Measurements from ENCODE around the gene JAZF1.

DNA sequence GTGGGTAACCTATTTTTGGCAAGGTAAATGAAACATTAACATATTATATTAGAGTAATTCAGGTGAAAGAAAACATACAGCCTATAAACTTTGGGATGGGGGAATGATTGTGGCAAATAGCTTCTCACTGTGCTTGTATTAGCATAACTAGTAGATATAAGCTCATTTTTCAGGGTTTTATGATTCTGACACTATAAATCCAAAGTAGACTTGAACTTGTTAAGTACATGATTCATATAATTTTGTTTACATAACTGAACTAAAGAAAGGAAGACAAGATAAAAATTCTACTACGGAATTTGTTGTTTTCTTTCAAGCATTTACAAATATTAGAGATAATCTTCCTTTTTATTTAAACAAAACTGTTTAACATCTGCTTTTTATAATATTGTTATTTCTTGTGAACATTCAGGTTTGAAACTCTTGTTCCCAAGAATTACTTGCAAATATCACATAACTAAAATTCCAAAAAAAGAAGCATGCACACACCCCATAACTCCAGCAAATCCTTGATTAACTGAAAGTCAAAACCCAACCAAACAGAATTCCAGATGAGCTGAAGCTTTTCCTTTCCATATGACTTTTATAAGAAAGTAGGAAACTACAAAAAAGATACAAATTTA is 142.3 kb downstream of the JAZF1 start:
- TF ChIP-seq, protein P1, sequence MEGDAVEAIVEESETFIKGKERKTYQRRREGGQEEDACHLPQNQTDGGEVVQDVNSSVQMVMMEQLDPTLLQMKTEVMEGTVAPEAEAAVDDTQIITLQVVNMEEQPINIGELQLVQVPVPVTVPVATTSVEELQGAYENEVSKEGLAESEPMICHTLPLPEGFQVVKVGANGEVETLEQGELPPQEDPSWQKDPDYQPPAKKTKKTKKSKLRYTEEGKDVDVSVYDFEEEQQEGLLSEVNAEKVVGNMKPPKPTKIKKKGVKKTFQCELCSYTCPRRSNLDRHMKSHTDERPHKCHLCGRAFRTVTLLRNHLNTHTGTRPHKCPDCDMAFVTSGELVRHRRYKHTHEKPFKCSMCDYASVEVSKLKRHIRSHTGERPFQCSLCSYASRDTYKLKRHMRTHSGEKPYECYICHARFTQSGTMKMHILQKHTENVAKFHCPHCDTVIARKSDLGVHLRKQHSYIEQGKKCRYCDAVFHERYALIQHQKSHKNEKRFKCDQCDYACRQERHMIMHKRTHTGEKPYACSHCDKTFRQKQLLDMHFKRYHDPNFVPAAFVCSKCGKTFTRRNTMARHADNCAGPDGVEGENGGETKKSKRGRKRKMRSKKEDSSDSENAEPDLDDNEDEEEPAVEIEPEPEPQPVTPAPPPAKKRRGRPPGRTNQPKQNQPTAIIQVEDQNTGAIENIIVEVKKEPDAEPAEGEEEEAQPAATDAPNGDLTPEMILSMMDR (IDR thresholded peaks at IDR 0.05; ENCODE audit: low read depth, low read length, poor library complexity, severe bottlenecking): no peak
- no peak for TF ChIP-seq EZH2phosphoT487 (IDR thresholded peaks at IDR 0.05; ENCODE audit: borderline replicate concordance, low read length)

Measured in DOHH2 (cell line).